GM19438 (cell line): ENCODE measurements around the gene DGCR2.
"Not testable (repeated sequence)": the region's sequence is repeated elsewhere in the genome, so short reads cannot be mapped to it uniquely, and the experiment has no call there.

Source experiments
- ATAC-seq: cut with Tn5 transposase; IDR thresholded peaks from one replicate; pipeline ENCODE4 v1.9.1; 2021; ENCODE audit warnings: low read depth; ENCODE audit not compliant: unreplicated experiment

Gene DGCR2, protein sequence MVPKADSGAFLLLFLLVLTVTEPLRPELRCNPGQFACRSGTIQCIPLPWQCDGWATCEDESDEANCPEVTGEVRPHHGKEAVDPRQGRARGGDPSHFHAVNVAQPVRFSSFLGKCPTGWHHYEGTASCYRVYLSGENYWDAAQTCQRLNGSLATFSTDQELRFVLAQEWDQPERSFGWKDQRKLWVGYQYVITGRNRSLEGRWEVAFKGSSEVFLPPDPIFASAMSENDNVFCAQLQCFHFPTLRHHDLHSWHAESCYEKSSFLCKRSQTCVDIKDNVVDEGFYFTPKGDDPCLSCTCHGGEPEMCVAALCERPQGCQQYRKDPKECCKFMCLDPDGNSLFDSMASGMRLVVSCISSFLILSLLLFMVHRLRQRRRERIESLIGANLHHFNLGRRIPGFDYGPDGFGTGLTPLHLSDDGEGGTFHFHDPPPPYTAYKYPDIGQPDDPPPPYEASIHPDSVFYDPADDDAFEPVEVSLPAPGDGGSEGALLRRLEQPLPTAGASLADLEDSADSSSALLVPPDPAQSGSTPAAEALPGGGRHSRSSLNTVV

DNA sequence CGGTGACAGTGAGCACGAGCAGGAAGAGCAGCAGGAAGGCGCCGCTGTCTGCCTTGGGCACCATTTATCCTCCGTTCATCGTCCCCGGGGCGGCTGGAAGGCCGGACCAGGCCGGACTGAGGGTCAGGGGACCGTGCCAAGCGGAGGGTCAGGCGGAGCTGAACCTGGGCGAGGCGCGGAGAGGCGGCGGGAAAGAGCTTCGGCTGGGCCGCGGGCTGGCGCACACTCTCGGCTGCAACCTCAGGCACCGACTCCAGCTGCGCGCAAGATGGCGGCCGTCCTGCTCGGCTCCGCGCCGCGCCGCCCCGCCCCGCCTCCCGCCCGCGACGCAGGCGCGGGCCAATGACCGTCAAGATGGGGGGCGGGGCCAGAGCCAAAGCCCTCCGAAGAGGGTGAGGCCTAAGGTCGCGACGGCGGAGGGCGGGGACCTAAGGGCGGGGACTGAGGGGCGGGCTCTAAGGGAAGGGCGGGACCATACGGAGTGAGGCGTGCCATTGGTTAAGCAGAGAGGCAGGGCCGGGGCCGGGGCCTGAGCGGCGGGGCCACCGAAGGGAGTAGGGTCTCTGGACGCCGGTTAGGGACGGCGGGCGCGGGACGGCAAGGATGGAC lies at the start of gene DGCR2:
Gene DGCR2 (minus strand): TSS at position 270 of the 609 bp plus-strand sequence. CDS start 206 bp downstream, at position 64.
- ATAC-seq = peak; percentile 80

DNA sequence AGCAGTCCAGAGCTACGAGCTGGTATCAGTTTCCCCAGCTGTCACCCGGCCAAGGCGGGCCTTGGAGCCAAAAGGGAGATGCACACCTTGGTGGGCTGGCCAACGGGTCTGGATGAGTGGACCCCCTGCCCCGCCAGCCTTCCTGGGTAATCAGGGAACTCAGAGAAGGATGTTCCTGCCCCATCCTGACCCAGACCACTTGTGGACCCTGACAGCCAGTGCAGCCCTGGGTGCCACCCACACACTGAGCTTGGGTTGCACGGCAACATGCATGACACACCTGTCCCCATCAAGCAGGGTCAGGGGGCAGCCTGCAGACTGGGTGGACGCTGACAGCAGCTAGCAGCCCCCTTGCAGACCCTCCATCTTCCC lies 47.7 kb upstream of the DGCR2 start:
- ATAC-seq = no peak

DNA sequence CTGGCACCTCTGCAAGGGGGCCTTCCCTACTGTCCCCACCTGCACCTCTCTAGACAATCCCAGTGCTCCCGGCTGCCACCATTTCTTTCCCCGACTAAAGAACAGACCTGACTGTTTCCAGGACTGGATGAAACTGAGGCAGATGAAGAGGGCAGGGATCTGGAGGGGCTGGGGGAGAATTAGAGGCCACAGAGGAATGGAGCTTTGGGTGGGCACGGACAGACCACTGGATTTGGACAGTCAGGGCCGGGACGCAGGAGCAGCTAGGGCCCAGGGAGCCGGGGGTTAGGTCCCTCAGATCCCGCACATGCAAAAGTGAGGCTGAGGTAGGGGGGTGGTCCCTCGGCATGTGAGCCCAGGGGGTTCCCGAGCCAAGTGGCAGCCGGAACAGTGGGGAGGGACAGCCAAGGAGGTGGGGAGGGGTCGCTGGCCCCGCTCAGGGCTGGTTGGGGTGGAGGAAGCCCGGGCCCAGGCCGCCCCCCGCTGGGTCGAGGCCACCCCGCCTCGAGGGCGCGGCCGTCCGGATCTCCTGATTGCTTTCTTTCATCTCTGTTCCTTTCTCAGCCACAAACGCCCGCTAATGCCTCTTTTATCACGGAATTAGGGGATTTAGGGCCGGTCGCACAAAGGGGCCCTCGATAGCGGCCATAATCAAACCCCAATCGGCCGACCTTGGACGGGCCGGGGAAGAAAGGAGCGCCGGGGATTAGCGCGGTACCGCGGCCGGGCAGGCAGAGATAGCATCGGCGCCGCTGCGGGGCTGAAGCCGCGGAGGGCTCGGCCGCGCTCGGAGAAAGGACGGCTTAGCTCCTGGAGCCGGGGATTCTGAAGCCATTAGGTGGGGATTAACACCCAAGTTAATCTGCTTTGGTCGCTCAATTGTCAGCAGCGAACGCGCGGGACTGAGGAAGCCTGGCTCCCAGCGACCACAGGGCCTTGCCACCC lies 47.1 kb upstream of the DGCR2 start:
- no peak for ATAC-seq

DNA sequence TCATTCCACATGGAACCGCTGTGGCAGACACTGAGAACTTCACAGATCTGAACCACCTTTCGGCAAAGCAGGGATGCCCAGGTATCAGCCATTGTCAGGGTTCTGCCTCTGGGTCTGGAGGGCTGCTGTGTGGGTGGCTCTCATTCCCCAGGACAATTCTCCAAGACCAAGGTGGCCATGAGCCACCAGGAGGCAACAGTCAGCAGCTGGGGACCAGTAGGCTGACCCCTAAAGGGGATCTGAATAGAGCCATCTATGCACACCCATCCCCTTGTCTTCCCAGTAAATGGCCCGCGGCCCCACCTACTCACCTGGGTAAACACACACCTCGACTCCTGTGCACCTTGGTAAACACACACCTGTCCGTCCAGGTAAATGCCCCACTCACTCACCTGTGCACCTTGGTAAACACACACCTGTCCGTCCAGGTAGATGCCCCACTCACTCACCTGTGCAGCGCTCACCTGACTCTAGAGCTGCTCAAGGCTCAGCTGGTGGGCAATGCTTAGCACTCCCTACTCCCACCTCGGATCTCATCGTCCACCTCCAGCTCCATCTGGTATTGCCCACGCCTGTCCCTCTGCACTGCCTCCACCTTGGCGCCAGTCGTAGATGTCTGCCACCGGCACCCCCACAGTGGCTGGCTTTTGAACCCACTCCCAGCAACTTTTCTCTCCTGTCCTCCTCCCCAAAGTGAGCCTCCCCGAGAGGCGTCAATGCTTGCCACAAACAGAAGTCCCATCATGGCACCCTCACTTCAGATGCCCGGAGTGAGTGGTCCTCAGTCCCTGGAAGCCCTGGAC lies 46.1 kb upstream of the DGCR2 start:
- ATAC-seq = no peak

DNA sequence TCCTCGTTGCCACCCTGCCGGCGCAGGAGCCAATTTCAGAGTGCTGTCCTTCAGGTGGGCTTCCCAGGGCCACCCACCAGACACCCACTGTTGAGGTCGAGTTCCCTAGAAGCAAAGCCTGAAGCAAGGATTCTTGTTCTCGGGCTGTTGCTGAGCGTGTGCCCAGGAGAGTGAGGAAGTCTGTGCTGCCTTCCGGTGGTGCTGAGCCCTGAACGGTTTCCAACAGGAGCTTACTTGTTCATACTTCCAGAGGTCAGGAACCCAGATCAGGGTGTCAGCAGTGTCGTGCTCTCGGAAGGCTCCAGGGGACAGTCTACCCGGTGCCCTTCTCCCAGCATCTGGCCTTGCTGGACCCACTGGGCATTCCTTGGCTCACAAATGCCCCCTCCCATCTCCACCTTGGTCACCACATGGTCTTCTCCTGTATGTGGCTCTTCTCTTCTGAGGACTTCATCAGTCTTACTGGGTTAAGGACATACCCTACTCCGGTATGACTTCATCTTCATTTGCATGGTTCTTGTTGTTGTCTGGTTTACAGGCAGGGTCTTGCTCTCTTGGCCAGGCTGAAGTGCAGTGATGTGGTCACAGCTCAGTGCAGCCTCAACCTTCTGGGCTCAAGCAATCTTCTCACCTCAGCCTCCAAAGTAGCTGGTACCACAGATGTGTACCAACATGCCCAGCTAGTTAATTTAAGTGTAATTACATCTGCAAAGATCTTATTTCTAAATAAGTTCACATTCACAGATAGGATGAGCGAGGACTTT lies 45.1 kb upstream of the DGCR2 start:
- no peak for ATAC-seq

DNA sequence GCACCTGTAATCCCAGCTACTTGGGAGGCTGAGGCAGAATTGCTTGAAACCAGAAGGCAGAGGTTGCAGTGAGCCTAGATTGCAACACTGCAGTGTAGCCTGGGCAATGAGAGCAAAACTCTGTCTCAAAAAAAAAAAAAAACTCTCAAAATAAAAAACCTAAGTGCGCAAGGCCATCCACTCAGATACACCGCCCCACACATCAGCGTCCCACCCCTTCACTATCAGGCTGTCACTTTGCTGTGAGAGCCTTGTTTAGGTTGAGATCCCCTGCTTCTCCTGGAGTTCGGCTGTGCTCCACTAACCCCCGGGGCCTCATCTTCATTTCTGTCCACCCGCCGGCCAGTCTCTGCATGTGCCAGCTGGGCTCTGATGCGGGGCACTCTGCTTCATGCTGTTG lies 44.2 kb upstream of the DGCR2 start:
- no peak for ATAC-seq

DNA sequence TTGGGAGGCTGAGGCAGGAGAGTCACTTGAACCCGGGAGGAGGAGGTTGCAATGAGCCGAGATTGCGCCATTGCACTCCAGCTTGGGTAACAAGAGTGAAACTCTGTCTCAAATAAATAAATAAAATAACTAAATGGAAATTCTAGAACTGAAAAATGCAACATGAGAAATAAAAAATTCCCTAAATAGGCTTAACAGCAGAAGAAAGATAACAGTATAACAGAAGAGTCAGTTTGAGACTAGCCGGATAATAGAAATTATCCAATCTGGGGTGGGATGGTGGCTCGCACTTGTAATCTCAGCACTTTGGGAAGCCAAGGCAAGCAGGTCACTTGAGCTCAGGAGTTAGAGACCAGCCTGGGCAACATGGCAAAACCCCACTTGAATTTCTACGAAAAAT lies 42.2 kb upstream of the DGCR2 start:
- no peak for ATAC-seq

DNA sequence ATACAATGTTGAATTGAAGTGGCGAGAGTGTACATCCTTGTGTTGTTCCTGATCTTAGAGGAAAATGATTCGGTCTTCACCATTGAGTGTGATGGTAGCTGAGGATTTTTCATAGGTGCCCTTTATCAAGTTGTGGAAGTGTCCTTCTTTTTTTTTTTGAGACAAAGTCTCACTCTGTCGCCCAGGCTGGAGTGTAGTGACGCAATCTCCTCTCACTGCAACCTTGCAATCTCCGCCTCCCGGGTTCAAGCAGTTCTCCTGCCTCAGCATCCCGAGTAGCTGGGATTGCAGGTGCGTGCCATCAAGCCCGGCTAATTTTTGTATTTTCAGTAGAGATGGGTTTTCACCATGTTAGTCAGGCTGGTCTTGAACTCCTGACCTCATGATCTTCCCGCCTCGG lies 36.4 kb upstream of the DGCR2 start:
- not testable (repeated sequence) for ATAC-seq

DNA sequence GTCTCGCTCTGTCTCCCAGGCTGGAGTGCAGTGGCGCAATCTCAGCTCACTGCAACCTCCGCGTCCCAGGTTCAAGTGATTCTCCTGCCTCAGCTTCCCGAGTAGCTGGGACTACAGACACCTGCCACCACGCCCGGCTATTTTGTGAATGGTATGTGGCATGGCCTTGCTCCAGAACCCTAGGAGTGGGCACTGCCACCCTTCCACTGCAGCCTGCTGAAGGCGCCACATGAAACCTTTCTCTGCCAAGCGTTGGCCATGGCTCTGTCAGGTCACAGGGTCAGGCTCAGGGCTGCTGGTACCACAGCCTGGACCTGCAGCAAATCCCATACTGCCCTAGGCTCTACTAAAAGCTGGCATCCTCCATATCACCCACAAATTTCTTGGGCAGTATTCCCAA lies 33.9 kb upstream of the DGCR2 start:
- ATAC-seq = not testable (repeated sequence)

DNA sequence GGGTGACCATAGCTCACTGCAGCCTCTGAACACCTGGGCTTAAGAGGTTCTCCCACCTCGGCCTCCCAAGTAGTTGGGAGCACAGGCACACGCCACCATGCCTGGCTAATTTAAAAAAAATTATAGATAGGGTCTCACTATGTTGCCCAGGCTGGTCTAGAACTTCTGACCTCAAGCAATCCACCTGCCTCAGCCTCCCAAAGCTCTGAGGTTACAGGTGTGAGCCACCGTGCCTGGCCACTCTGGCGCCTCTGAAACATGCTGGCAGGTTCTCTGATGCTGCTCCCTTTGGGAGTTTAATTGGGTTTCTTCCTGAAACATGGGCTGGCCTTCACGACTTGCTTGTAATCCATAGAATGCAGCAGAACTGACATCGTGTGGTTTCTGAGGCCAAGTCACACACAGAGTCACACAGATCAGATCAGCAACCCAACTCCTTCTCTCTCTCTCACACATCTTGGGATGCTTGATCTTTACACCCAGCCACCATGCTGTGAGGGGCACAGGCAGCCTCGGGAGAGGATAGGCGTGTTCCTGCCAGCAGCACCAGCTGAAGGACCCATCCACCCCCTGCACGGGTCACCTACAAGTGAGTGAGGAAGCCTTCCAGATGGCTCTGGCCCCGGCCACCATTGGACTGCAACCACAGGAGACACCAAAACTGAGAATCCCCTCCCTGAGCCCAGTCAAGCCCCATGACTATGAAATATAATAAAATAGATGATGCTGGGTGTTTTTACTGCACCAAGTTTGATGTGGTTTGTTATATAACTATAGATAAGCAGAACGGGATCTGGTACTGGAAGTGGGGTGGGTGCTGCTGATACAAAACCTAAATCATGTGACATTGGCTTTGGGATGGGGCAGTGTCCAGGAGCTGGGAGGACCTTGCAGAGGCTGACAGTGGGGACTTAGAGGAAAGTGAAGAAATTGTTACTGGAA lies 31.0 kb upstream of the DGCR2 start:
- no peak for ATAC-seq

DNA sequence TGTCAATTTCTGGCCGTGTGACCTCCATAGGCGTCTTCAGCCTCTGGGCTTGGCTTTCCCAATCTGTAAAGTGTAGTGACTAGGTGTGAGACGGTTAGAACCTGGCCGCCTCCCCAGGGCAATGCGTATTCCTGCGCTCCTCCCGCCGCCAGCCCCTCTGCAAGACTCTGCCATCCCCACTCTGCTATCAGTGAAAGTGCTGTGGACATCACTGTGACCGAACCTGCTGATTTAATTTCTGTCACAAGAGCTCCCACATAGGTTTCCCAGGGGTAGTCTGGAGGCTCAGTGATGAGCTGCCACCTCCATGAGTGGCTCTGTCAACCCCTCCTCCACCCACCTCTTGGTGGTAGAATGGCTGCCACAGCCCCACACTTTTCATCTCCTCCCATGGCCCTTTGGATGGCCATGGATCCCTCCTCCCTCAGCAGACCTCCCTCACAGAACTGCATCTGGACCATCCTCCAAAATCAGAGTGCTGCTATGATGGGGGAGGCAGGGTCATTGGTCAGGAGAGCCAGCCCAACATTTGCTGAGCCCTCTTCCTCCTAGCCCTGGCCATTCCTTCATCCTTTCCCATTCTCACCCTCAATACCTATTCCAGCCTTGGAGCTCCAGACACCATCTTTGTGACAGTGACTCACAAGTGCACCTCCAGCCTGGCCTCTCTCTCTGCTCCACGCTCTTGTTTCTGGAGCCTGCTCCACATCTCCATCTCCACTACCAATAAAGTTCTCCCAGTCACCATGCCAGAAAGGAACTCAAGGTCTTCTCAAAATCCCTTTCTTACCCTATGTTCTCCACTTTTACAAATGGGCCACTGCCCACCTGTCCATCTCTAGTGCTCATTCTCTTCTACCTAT lies 29.3 kb upstream of the DGCR2 start:
- ATAC-seq = no peak

DNA sequence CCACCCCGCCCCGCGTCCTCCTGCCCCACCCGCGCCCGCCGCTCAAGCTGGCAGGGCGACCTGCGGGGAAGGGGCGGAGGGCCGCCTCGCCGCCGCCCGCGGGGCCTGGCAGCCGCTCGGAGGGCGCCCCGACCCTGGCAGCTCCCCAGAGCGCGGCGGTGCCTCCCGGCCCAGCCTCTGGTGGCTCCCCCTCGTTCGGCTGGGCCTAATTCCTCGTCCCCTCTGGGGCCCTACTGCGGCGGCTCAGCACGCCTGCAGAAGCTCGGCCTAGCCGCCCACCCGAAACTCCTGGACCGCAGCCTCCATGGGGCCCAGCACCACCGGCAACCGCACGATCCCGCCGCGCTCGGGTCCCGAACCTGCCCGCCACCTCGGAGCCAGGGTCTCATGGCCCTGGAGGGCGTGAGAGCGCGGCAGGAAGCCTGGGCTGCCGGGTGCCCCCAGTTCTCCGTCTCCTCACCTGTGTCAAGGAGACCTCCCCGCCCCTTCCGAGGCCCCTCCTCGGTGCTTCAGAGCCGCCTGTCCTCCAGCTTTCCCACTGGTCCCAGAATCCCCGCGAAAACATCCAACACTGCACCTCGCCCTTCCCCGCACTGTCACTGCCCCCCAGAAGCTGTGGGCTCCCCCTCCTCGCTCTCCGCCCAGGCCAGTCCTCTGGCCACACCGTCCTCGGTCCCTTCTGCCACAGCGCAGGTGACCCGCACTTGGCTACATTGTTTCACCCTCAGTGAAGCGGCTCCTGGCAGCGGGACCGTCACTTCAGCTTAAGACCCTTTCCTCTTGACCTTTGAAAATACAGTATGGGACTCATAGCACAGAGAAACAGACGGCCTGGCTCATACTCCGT lies 28.5 kb upstream of the DGCR2 start:
- ATAC-seq = no peak

DNA sequence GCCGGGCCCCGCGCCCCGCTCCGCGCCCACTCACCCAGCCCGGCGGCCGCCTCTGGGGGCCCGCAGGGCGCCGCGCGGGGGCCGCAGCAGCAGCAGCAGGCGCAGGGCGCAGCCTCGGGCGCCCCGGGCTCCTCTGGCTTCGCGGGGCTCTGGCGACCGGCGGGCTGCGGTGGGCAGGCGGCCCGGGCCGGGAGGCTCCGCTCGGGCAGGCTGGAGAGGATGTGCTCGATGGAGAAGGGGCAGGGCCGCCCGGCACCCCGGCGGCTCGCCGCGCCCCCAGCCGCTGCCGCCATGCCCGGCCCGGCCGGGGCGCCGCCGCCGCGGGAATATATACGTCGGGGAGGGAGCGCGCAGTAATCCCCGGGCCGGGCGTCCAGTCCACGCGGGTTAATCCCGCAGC lies 27.8 kb upstream of the DGCR2 start, which contains the start of gene GSC2:
Gene GSC2 (minus strand): TSS at position 302 of the 400 bp plus-strand sequence. CDS start 9 bp downstream, at position 293.
- no peak for ATAC-seq

DNA sequence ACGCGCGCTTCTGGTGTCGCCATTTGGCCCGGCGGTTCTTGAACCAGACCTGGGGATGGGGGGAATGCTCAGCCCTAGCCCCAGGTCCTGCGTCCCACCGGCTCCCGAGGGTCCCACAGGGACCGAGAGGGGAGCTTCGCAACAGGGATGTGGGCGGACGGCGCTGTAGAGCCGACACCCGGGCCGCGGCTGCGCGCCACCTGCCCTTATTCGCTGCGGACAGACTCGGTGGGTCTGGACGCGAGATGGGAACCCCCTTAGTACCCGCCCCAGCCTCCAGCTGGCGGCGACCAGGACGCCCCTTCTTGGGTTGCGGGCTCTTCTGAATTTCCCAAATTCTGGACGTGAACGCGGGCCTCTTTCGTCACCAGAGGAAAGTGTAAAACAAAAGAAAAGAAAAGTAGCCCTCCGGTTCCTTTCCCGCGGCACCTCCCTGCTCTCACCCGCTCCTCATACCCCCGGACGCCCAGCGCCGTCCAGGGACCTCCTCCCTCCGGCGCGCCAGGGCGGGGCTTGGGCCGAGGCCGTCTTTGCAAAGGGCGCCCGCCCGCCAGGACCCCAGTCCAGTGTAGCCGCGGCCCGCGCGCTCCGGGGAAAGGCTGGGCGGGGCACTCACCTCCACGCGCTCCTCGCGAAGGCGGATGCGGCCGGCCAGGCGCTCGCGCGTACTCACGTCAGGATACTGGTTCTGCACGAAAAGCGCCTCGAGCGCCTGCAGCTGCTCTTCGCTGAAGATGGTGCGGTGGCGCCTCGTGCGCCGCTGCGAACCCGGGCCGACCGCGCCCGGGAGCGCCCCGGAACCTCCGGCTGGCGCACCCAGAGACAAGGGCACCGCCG lies 27.1 kb upstream of the DGCR2 start:
- ATAC-seq = no peak

DNA sequence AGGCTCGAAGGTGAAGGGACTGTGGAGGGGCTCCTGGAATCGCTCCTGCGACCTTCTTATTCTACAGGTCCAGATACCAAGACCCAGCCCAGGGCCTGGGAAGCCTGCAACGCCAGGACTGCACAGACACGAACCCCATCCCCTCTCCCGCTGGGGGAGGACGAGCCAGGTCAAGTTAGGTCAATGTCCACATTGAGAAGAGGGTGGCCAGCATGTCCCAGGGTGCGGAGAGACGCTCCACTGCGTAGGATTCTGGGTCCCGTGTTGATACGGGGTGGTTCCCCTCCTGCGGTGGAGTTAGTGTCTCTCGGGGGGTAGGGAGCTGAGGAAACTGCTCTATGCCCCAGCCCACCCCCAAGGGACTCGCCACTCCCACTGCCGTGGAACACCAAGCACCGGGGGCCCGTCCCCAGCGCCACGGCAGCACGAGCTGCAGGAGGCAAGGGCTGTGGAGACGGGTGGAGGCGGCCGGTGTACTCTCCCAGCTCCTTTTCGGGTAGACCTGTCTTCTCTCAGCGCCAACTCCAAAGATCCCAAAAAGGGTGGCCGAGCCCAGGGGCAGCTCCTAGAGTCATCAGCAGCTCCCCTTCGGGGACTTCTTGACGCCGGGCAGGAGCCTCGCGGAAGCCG lies 26.3 kb upstream of the DGCR2 start:
- no peak for ATAC-seq
